Neural progenitor cell (in vitro differentiated cells): Measurements from ENCODE around the gene HHATL.

Source experiments
- EZH2 ChIP-seq: fragments of 200-600 bp; sonication (generic); IDR thresholded peaks from 2 replicates; pipeline ENCODE4 v1.6.1; 2017; ENCODE audit warnings: antibody characterized with exemption, mild to moderate bottlenecking, moderate library complexity
- EZH2phosphoT487 ChIP-seq: fragments of 200-600 bp; sonication (generic); IDR thresholded peaks from 2 replicates; pipeline ENCODE4 v1.6.1; 2017; ENCODE audit warnings: antibody characterized with exemption
- TF ChIP-seq, protein P1 (sequence below): fragments of 200-600 bp; sonication (generic); IDR thresholded peaks from 2 replicates; pipeline ENCODE4 v1.5.1; 2017; ENCODE audit warnings: antibody characterized with exemption, mild to moderate bottlenecking

DNA sequence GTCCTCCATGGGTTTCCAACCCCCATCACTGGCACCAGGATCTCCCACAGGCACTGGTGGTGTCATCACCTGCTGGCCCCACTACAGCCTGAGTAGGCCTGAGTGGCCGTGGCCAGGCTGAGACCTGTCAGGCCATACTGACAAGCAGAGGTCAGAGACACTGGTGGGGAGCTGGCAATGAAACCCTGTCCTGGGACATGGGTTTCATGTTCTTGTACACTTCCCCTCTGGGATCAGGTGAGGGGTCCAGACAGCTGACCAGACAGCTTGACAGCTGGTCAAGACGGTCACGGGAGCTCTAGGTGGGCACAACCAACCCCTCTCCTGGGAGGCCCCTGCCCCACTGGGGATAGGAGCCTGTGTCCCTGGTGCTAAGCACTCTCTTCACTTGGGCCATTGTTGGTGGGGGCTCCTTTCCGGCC is 36.0 kb downstream of the HHATL start:
- TF ChIP-seq, protein P1, sequence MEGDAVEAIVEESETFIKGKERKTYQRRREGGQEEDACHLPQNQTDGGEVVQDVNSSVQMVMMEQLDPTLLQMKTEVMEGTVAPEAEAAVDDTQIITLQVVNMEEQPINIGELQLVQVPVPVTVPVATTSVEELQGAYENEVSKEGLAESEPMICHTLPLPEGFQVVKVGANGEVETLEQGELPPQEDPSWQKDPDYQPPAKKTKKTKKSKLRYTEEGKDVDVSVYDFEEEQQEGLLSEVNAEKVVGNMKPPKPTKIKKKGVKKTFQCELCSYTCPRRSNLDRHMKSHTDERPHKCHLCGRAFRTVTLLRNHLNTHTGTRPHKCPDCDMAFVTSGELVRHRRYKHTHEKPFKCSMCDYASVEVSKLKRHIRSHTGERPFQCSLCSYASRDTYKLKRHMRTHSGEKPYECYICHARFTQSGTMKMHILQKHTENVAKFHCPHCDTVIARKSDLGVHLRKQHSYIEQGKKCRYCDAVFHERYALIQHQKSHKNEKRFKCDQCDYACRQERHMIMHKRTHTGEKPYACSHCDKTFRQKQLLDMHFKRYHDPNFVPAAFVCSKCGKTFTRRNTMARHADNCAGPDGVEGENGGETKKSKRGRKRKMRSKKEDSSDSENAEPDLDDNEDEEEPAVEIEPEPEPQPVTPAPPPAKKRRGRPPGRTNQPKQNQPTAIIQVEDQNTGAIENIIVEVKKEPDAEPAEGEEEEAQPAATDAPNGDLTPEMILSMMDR: no peak
- no peak for TF ChIP-seq EZH2
- no peak for TF ChIP-seq EZH2phosphoT487
